ENCODE measurements around the gene ELAVL4.

The ELAVL4 gene

GRCh38 chr1:50180367-50180766 lies 71.6 kb downstream of the ELAVL4 start:
- no peak for DNase-seq

GRCh38 chr1:50181027-50181663 lies 72.4 kb downstream of the ELAVL4 start:
- DNase-seq = no peak

GRCh38 chr1:50183378-50184133 lies 74.8 kb downstream of the ELAVL4 start:
- no peak for DNase-seq

GRCh38 chr1:50189369-50189768 lies 80.6 kb downstream of the ELAVL4 start:
- DNase-seq = no peak

- DNase-seq = no peak
Measured at GRCh38 chr1:50193002-50193401, 84.3 kb downstream of the ELAVL4 start.

GRCh38 chr1:50195205-50195604 lies 86.5 kb downstream of the ELAVL4 start:
- DNase-seq = no peak

- DNase-seq = no peak
Measured at GRCh38 chr1:50196081-50196480, 87.4 kb downstream of the ELAVL4 start.

- DNase-seq = no peak
Measured at GRCh38 chr1:50197216-50197615, 88.5 kb downstream of the ELAVL4 start.

- no peak for DNase-seq
Measured at GRCh38 chr1:50208315-50208714, 99.6 kb downstream of the ELAVL4 start.

GRCh38 chr1:50208756-50209155 lies 100.0 kb downstream of the ELAVL4 start:
- DNase-seq = no peak

- no peak for DNase-seq
Measured at GRCh38 chr1:50209749-50210148, 101.0 kb downstream of the ELAVL4 start.

GRCh38 chr1:50213505-50213904 lies 104.8 kb downstream of the ELAVL4 start:
- no peak for DNase-seq

- no peak for DNase-seq
Measured at GRCh38 chr1:50214717-50215116, 106.0 kb downstream of the ELAVL4 start.

- no peak for DNase-seq
Measured at GRCh38 chr1:50218344-50219120, 109.8 kb downstream of the ELAVL4 start.

GRCh38 chr1:50228871-50229384 lies 120.2 kb downstream of the ELAVL4 start:
- DNase-seq = no peak

- no peak for DNase-seq
Measured at GRCh38 chr1:50231209-50231608, 122.5 kb downstream of the ELAVL4 start.

GRCh38 chr1:50232336-50232735 lies 123.6 kb downstream of the ELAVL4 start:
- no peak for DNase-seq

- no peak for DNase-seq
Measured at GRCh38 chr1:50236656-50237055, 127.9 kb downstream of the ELAVL4 start.

GRCh38 chr1:50237056-50237455 lies 128.3 kb downstream of the ELAVL4 start:
- no peak for DNase-seq

- no peak for DNase-seq
Measured at GRCh38 chr1:50243939-50244338, 135.2 kb downstream of the ELAVL4 start.

- DNase-seq = no peak
Measured at GRCh38 chr1:50246869-50247268, 138.1 kb downstream of the ELAVL4 start.

GRCh38 chr1:50251702-50252101 lies 143.0 kb downstream of the ELAVL4 start:
- no peak for DNase-seq

GRCh38 chr1:50252196-50252595 lies 143.5 kb downstream of the ELAVL4 start:
- DNase-seq = no peak

Measured in cortex of kidney (tissue), 1 donor.